HG02981 (cell line): Measurements from ENCODE around the gene LRRC15.

Experiments used
- ATAC-seq: cut with Tn5 transposase; IDR thresholded peaks from one replicate; pipeline ENCODE4 v1.9.1; 2021; ENCODE audit warnings: mild to moderate bottlenecking, moderate library complexity; ENCODE audit not compliant: unreplicated experiment

Gene LRRC15

DNA sequence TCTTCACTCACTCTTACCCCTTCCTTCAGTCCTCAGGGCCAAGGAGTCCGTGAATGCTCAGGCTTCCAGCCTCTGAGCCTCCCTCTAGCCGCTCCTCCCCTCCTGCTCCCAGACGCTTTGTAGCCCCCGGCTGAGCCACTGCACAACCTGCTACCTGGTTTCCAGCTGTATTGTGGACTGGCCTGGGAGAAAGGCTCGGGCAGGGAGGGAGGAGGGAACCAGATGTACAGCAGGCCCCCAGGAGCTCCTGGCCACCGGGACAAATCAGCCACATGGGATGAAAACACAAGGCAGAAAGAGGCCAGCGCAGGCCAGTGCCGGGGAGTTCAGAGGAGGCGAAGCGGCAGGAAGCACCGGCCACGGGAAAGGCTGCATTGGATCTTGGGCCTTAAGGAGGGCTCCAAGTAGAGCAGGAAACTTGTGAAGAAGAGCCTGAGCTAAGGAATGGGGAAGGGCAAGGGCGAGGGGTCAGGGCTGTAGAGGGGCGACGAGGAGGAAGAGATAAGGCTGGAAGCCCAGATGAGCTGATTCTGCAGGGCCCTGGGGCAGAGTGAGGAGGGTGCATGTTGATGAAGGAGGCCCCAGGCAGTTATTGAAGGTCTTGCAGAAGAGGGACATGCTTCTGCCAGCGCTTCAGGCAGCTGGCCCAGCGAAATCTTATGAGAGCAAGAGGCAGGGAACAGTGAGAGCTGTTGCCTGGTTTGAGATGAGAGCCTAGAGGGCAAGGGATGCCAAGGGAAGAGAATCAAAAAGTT, 32.8 kb downstream of the LRRC15 start:
- no peak for ATAC-seq

DNA sequence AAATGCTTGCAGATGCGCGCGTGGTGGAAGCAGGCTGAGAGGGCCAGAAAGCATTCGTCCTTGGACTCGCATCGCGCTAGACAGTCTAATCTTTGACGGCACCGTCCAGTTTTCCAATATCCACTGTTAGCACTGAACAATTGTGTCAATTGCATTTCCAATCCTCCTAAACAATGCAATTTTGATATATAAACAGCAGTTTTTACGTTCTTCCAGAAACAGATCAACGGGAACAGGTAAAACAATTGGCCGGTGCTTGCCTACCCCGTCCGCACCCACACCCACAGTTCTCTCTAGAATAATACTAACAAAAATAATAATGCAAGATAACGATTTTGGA, 35.6 kb downstream of the LRRC15 start:
- no peak for ATAC-seq

DNA sequence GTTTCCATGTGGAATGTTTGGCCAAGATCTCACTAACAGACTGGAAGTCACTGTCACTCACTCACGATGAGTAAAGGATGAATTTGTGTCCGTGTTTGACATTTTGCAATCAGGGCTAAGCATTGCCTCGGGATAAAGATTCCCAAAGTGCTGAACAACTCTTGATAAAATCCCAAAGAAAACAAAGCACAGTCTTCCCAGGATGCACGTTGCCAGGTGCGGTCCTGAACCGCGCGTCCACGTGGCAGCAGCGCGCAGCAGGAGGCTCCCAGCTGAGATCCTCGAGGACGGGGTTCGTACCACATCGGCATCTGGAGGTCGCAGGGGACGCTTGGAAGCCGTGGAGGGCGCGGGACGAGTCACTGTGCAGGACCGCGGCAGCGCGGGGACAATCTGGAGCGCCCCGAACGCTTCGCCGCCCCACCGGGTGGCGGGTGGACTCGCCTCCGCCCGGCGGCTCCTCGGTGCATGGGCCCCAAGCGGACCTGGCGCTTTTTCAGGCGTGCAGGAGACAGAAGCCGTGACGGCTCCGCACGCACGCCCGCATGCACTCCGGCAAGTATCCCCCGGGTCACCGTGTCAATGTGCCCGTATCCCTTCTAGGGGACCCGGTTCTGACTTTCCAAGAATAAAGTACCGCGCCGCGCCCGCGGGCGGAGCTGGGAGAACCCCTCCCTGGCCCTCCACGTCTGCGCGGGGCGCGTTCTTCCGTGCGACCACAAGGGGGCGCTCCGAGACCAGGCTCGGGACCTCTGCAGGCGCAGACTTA, 36.1 kb downstream of the LRRC15 start:
- peak; percentile 87 for ATAC-seq

DNA sequence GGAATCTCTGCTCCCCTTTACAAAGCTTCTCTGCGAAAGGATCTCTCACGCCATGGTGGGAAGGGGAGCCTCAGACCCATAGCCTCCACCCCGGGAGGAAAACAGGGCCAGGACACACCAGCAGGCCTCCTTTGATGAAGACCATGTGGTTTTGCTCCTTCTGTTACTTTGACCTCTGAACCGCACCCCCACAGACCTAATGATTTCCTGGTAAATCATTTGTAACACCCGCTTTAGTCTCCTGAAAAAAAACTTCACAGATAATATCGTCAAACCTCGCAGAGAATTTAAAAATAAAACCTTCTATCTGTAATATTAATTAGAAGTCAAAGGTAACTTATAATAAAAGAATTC, 36.7 kb downstream of the LRRC15 start:
- ATAC-seq, result no peak

DNA sequence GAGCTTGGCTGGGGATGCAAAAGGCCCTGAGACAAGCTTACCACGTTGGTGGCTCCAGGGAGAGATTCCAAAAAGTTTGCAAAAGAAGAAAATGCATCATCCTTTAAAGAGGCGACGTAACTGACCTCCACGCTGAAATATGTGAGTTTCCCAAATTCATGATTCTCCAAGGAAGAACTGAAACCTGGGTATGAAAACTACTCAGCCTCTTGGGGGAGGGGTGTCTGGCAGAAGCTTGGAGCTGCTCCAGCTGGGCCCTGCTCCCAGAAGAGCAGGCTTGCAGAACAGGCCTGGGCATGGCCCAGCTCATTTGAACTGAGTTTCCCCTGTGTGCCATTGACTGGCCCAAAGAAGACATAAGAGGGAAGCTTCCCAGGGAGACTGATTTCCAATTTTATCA, 39.0 kb downstream of the LRRC15 start:
- ATAC-seq, result no peak

DNA sequence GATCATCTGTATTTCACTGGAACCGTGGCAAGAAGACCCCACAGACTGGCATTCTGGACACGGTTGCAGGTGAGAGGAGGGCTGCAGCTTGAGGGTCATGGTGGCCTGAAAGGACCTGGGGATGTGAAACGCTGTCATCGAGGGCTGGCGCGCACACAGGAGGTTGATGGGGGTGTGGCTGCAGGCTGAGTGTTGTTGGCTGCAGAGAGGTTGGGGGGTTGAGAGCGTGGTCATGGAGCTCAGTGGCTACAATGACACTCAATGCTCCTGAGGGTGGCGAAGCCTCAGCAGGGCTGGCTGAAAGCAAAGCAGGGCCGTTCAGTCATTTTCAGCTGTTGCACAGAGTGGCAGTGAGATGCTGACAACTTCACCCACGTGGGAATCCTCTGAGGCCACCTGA, 39.4 kb downstream of the LRRC15 start:
- ATAC-seq, result no peak

DNA sequence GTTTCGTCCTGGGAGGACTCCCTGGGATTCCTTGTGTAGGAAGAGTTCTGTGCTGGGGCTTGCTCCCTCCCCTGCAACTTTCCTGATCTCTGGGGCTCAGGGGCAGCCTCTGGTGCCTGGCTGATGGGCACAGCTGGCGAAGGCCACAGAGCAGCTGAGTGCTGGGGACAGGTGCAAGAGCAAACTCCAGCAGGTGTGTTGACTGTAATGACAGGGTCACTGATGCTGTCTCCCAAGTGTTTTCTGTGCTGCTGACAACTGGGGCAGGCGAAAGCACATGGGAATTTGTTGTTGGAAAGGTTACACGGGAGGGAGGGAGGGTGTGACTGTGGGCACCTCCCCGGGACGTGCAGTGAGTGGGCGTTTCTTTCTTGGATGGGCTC, 40.0 kb downstream of the LRRC15 start:
- ATAC-seq, result no peak

DNA sequence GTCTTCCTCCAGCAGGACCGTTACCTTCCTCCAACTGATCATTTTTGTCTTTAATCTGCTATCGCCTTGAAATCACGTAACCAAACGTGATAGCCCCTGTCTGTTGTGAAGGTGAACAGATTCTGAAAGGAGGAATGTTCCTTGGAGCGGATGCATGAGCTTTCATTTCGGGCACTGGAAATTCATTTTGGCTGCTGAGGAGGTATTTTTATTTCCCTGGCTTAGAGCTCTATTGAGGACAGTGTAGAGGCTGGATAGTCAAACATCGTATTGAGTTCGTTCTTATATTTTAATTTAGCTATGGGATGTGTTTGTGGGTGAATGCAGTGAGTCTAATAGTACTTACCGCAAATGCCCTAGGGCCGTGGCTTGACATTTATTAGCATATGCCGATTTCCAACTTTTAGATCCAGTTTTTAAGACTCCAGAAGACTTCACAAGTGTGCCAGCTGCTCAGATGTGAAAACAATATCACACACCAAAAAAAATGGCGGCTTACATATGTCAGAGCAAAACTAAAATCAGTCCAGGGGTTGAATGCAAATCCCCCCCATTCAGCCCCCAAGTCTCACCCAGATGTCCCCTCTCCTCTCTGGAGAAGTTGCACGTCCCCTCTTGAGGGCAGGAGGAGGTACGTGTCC, 40.5 kb downstream of the LRRC15 start:
- ATAC-seq, result no peak

DNA sequence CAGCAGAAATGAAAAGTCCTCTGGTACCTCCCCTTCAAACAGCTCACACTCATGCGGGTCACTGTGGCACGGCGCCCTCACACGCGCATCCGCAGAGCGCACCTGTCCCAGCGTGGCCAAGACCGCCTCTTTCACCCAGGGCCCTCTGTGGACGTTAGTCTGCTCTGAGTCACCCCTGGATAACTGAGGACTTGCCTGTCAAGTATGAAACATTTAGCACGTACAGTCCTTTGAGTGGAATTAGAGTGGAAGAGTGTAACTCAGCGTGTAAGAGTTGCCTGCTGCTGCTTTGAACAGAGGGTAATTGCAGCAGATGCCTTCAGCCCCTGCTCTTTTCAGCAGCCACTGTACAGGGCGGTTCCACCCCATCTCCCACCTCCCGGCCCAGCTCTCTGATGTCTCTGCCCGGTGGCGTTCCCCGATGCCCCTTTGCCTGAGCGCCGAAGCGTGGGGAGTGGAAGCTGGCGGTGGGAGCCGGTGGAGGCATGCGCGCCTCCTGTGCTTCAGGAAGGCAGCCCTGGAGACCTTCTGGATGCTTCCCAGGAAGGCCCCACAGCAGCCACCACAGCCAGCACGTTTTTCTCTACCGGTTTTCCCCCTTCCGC, 41.4 kb downstream of the LRRC15 start:
- no peak for ATAC-seq

DNA sequence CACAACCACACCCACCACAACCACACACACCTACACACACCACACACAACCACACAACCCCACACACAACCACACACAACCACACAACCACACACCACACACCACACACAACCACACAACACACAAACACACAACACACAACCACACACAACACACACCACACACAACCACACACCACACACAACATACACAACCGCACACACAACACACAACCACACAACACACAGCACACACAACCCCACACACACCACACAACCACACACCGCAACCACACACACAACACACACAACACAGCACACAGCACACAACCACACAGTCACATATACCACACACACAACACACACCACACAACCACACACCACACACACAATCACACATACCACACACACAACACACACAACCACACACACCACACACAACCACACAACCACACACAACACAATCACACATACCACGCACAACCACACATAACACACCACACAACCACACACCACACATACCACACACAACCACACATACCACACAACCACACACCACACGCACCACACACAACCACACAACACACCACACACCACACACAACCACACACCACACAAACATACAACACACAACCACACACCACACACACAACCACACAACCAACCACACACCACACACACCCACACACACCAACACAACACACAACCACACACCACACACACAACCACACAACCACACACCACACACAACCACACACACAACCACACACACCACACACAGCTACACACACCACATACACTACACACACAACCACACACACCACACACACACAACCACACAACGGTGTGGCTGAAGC, 42.1 kb downstream of the LRRC15 start:
- no peak for ATAC-seq

DNA sequence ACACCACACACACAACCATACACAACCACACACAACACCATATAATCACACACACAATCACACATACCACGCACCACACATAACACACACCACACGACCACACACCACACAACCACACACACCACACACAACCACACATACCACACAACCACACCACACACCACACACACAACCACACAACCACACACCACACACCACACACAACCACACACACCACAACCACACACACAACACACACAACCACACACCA, 42.6 kb downstream of the LRRC15 start:
- ATAC-seq, result no peak

DNA sequence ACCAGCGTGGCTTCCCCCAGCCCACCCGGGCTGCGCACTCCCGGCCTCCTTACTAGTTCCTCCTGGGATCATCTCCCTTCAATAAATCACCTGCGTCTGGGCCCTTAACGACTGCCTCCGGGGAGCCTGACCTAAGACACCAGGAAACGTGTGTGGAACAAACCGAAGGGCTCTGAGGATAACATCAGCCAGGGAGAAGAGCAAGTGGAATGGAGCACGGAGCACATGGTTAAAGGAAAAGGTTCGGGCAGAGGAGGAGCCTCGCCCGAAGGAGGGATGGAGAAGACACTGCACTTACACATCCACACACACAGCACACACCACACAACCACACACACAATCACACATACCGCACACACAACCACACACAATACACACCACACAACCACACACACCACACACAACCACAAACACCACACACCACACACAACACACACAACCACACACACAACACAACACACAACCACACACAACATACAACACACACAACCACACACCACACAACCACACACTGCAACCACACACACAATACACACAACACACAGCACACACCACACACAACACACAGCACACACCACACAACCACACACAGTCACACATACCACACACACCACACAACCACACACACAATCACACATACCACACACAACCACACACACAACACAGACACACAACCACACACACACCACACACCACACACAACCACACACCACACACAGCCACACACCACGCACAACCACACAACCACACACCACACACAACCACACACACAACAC, 43.2 kb downstream of the LRRC15 start:
- ATAC-seq, result no peak

DNA sequence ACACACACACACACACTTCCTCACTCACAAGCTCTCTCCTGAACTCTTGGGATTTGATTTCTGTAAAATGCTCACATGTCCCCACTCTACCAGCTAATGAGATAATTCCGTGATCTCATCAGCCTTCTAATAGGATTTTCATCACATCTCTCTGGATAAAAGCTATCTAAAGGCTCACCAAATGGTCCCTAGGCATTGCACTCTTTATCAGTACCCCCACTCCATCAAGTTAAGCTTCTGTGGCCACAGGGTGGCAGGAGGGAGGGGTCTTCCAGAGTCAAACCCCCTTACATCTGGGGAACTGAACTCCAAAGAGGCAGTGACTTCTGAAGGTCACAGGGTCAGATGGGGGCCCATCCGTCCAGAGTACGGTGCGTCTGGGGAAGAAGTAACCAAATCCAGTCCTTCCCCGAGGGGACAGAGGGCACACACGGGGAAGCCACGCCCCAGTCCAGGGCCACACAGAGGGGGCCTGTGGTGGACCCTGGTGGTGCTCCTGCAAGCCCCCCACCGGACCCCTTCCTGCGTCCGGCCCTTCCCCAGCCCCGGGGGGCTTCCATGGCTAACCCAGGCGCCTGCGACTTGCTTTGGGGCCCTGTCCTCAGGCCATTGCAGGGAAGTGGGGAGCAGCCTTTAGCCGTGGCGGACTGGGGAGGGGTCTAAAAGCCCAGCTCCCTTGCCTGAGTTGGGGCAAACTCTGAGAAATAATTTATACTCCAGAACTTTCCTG, 44.0 kb downstream of the LRRC15 start:
- no peak for ATAC-seq

DNA sequence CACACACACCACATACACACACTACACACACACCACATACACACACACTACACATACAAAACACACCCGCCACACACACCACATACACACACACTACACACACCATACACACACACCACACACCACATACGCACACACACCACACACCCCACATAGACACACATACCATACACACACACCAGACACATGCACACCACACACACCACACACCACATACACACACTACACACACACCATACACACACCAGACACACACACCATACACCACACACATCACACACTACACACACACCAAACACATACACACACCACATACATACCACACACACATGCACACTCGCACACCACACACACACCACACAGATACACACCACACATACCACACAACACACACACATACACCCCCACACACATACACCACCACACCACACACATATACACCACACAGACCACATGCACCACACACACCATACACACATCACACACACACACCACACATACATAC, 44.7 kb downstream of the LRRC15 start:
- no peak for ATAC-seq

DNA sequence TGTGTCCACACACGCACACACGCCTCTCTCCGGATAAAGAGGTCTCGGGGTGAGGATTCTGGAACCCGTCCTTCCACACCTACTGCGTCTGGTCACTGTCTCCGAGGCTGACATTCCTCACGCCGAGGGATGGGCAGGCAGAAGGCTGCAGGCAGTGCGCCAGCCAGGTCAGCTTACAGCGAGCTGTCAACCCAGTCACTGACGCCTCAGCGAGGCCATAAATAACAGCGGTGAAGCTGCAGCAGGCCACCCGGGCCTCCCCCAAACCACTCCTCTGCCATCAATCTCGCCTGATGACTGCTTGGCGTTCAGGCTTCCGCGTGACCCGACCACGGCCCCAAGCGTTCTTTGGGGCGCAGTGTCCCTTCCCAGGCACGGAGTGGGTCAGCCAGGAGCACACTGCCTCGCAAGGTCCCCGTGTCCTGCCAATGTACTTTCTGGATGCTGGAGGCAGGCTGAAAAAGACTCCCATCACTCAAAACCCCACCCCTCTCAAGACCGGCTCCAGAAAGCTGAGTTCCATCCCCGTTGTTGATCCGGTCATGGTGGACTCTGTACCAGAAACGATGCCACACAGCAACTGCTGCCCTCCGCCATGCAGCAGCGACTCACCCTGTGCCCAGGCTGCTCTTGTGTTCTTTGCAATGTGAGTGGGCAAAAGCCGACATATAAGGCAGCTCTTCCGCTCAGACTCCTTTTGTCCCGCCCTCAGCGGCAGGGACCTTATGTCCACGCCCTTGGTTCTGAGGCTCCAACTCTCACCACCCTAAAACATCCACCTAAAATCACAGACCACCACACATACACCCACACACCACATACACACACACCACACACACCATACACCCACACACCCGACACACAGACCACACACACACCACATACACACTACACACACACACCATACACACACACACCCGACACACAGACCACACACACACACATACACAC, 45.5 kb downstream of the LRRC15 start:
- no peak for ATAC-seq

DNA sequence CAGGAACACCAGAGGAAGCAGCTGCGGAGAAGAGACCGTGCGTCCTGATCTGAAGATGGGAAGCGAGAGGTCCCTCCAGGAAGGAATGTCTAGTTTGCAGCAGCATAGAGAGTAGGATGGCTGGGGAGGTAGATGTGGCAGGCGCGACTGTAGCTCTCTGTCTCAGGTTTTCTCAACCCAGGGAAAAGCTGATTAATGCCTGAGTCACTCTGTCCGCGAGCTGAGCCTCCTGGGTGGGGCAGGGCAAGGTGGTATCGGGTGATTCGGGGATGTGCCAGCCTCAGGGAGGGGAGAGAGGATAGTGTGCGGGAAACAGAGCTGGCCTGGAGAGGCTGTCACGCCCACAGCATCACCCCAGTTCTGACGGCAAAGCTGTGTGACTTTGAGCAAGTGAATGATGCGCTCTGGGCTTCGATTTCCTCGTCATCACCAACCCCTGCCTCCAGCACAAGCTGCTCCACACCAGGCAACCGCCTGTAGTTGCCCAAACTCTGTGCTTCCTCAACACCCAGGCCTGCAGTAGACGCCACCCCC, 46.8 kb downstream of the LRRC15 start:
- no peak for ATAC-seq

DNA sequence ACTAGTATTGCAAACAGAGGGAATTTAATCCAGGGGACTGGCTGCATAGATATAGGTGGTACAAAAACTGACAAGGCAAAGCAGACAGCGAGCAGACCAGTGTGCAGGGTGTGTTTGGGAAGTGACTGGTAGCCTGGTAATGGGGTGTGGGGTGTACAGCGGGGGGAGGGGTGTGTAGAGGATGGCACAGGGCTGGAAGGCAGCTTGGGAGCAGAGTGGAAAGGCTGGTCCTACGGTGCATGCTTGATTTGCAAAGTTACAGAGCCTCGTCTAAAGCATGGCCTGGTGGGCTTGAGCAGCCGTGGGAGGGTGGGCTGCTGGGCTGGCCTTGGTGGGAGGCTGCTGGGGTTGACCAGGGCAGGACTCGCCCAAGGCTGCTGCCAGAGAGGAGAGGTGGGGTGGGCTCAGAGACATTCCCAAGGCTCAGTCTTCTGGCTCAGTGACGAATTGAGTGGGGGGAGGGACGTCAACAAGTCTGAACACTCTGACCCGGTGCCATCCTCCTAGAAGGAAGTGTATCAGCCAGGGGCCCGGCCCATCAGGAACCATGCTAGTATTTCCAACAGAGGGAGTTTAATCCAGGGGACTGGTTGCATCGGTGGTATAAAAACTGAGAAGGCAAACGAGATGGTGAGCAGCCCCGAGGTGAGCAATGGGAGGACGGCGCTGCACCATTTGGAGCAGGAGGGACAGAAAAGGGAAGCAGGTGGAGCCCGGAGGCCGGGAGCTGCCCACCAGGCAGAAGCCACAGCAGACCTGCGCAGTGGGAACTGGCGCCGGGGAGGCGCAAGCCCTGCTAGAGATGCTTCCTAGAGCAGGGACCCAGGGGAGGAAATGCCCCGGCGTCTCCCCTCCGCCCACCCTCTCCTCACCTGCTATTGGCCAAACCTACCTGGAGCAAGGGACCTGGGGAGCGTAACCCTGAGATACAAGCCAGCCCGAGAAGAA, 47.6 kb downstream of the LRRC15 start:
- ATAC-seq, result no peak
